Measurements from ENCODE around the gene CLCN7.
"Not testable (repeated sequence)": the region's sequence is repeated elsewhere in the genome, so short reads cannot be mapped to it uniquely, and the experiment has no call there.

The CLCN7 gene

DNA sequence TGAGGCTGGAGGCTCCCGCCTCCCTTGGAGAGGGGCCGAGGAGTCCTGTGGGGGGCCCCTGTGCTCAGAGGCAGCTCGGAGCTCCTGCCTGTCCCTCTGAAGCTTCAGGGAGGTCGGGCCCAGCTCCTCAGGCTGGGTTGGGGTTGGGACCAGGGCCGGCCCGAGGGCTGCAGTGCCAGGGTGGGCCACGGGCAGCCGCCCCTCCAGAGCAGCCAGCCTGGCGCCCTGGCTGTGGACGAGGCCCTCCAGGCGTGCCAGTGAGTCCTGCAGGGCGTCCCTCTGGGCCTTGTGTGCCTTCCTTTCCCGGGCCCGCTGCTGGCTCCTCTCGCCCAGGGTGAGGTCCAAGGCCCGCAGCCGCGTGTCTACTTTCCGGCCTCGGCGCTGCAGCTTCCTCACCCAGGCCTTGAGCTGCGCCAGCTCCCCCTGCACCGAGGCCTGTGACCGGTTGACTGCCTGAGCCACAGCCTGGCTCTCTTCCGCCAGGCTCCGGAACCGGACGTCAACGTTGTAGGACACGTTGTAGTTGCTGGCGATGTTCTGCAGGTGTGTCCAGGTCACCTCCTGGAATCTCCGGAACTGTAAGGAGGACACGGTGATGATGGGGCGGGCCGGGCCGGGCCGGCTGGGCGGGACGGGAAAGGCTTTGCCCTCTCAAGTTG, 12.7 kb upstream of the CLCN7 start:
- H3K4me3 ChIP-seq (ENCODE audit: low read depth, low read length), result no peak overlapping the region
- TF ChIP-seq, protein P1, sequence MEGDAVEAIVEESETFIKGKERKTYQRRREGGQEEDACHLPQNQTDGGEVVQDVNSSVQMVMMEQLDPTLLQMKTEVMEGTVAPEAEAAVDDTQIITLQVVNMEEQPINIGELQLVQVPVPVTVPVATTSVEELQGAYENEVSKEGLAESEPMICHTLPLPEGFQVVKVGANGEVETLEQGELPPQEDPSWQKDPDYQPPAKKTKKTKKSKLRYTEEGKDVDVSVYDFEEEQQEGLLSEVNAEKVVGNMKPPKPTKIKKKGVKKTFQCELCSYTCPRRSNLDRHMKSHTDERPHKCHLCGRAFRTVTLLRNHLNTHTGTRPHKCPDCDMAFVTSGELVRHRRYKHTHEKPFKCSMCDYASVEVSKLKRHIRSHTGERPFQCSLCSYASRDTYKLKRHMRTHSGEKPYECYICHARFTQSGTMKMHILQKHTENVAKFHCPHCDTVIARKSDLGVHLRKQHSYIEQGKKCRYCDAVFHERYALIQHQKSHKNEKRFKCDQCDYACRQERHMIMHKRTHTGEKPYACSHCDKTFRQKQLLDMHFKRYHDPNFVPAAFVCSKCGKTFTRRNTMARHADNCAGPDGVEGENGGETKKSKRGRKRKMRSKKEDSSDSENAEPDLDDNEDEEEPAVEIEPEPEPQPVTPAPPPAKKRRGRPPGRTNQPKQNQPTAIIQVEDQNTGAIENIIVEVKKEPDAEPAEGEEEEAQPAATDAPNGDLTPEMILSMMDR (IDR thresholded peaks at IDR 0.05; ENCODE audit: low read depth, low read length, missing control alignments), result no peak
- DNase-seq (ENCODE audit: low read depth), result no peak

DNA sequence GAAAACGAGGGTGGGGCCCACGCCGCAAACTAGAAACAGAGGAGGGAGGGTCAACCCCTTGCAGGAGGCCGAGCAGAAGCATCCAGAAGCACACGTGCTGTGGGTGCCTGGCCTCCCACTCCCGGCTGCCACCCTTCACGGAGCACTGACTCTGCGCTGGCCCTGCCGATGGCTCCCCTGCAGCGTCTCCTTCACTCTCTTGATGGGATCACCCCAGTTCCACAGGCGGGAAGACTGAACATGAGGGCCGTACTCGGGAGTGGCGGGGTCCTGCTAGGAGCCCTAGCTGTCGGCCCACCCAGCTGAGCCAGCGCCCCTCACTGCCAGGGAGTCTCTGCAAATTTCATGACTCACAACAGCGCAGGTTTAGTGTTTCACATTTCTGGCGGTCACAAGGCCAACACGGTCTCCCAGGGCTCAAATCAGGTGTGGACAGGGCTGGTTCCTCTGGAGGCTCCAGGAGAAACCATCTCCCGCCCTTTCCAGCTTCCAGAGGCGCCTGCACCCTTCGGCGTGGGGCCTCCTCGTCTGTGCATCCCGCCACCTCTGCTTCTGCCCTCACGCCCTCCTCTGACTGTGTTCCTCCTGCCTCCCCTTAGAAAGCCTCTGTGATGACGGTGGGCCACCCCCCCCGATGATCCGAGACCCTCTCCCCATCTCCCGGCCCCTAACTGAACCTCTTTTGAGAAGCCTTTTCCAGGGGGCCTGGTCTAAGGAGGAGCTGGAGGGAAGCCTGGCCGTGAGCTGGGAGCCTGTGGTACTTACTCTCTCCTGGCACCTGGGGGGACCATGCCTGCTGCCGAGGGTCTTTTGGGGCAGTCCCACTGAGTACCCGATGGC, 11.9 kb upstream of the CLCN7 start:
- H3K4me3 ChIP-seq (ENCODE audit: low read depth, low read length), result no peak overlapping the region
- no peak for DNase-seq (ENCODE audit: low read depth)
- TF ChIP-seq, protein P1 (IDR thresholded peaks at IDR 0.05; ENCODE audit: low read depth, low read length, missing control alignments), result no peak

DNA sequence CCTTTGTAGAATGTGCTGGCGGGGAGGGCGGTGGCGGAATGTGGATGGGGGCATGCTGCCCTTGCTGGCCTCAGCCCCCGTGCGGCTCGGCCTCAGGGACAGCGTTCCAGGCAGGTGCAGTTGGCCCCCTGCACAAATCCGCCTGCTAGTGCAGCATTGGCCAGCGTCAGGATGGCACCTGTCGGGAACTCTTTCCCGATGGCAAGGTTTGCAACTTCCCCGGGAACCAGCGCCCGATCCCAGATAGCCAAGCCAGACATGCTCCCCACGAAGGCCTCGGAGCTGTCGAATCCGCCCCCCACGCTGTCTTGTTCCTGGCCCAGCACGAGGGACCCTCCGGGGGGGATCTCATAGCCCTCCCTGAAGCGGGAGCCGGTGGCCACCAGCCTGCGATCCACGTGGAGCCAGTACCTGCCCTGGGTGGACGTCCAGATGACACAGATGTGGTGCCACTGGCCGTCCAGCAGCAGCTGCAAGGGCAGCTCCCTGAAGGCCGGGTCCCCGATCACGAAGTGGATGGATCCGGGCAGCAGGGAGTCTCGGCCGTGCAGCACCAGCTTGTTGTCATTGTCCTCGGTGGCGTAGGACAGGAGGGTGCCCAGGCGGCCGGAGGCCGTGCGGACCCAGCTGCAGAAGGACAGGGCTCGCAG, 11.1 kb upstream of the CLCN7 start:
- DNase-seq (ENCODE audit: low read depth), result no peak
- TF ChIP-seq, protein P1 (IDR thresholded peaks at IDR 0.05; ENCODE audit: low read depth, low read length, missing control alignments), result no peak
- no peak overlapping the region for H3K4me3 ChIP-seq (ENCODE audit: low read depth, low read length)

DNA sequence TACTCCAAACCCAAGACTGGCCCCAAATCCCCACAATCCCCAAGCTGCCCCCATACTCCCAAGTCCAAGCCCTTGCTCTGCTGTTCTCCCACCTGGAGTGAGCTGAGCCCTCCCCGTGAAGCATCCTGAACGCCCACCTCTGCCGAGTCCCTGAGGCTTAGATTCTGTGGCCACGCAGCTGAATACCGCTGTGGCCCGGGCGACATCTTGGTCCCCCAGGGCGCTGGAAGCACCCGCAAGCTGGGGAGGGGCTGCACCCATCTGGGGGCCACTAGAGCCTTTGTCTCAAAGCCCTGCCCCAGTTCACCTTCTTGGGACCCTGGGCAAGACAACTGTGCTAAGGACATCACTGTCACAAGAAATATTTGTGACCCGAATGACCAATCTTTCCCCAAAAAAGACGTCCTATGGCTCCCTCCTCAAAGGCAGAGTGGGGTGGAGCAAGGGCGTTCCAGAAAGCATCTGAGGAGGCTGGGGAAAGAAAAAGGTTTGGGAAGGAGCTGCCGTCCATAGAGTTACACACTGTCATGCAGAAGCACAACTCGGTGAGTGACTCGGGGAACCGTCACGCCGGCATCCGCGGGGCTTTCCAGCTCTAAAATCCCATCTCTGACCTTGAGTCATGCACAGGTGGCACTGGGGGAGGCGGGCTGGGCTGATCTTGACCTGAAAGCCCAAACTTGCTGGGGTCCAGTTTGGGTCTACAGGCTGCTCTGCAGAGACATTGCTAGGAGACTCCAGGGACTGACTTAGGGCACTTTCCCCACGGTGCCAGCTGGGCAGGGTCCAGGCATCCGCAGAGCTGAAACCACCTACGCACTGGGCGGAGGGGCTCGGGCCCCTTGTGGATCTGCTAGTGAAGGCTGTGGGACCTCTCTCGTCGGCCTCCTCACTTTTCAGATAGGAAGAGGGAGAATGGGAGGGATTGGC, 7.3 kb upstream of the CLCN7 start:
- no peak for DNase-seq (ENCODE audit: low read depth)
- TF ChIP-seq, protein P1 (IDR thresholded peaks at IDR 0.05; ENCODE audit: low read depth, low read length, missing control alignments), result no peak
- H3K4me3 ChIP-seq (ENCODE audit: low read depth, low read length), result no peak overlapping the region

DNA sequence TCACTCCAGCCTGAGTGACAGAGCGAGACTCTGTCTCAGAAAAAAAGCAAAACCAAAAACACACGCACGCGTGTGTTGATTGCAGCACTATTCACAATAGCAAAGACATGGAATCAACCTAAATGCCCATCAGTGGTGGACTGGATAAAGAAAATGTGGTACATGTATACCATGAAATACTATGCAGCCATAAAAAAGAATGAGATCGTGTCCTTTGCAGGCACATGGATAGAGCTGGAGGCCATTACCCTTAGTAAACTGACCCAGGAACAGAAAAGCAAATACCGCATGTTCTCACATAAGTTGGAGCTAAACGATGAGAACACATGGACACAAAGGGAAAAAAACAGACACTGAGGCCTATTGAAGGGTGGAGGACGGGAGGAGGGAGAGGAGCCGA, 4.1 kb upstream of the CLCN7 start:
- not testable (repeated sequence) for DNase-seq (ENCODE audit: low read depth); H3K4me3 ChIP-seq (ENCODE audit: low read depth, low read length)

DNA sequence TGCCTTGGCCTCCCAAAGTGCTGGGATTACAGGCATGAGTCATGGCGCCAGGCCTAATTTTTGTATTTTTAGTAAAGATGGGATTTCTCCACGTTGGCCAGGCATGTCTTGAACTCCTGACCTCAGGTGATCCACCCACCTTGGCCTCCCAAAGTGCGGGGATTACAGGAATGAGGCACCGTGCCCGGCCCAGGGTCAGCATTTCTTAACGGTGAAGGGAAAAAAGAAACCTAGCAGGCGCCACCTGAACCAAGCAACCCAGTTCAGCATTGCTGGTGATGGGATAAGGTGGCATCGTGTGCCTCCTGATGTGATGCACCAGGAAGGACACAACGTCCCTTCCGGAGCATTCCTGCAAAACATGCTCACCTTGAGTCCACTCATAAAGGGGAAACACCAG, 2.2 kb upstream of the CLCN7 start:
- TF ChIP-seq, protein P1 (IDR thresholded peaks at IDR 0.05; ENCODE audit: low read depth, low read length, missing control alignments), result no peak
- H3K4me3 ChIP-seq (ENCODE audit: low read depth, low read length), result no peak overlapping the region
- DNase-seq (ENCODE audit: low read depth), result no peak
